OCI-LY3 (cell line): ENCODE measurements around the gene SLC2A4RG.

Experiments
- EZH2phosphoT487 ChIP-seq: fragments of 200-600 bp; shearing (Covaris generic); IDR thresholded peaks from 2 replicates; pipeline ENCODE4 v1.6.1; 2018; ENCODE audit warnings: antibody characterized with exemption, mixed run types, low read depth
- TF ChIP-seq, protein P1 (sequence below): fragments of 200-600, 300-600 bp; sonication (generic); IDR thresholded peaks from 2 replicates; pipeline ENCODE4 v1.5.1; 2014; ENCODE audit warnings: antibody characterized with exemption, low read length, low read depth

DNA sequence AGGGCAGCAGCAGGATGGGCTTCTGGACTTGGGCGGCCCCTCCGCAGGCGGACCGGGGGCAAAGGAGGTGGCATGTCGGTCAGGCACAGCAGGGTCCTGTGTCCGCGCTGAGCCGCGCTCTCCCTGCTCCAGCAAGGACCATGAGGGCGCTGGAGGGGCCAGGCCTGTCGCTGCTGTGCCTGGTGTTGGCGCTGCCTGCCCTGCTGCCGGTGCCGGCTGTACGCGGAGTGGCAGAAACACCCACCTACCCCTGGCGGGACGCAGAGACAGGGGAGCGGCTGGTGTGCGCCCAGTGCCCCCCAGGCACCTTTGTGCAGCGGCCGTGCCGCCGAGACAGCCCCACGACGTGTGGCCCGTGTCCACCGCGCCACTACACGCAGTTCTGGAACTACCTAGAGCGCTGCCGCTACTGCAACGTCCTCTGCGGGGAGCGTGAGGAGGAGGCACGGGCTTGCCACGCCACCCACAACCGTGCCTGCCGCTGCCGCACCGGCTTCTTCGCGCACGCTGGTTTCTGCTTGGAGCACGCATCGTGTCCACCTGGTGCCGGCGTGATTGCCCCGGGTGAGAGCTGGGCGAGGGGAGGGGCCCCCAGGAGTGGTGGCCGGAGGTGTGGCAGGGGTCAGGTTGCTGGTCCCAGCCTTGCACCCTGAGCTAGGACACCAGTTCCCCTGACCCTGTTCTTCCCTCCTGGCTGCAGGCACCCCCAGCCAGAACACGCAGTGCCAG, 42.8 kb upstream of the SLC2A4RG start, which contains the start of gene TNFRSF6B:
- TF ChIP-seq, protein P1, sequence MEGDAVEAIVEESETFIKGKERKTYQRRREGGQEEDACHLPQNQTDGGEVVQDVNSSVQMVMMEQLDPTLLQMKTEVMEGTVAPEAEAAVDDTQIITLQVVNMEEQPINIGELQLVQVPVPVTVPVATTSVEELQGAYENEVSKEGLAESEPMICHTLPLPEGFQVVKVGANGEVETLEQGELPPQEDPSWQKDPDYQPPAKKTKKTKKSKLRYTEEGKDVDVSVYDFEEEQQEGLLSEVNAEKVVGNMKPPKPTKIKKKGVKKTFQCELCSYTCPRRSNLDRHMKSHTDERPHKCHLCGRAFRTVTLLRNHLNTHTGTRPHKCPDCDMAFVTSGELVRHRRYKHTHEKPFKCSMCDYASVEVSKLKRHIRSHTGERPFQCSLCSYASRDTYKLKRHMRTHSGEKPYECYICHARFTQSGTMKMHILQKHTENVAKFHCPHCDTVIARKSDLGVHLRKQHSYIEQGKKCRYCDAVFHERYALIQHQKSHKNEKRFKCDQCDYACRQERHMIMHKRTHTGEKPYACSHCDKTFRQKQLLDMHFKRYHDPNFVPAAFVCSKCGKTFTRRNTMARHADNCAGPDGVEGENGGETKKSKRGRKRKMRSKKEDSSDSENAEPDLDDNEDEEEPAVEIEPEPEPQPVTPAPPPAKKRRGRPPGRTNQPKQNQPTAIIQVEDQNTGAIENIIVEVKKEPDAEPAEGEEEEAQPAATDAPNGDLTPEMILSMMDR, result no peak
- no peak for TF ChIP-seq EZH2phosphoT487
